Measurements from ENCODE around the gene SMU1.

Gene SMU1

DNA sequence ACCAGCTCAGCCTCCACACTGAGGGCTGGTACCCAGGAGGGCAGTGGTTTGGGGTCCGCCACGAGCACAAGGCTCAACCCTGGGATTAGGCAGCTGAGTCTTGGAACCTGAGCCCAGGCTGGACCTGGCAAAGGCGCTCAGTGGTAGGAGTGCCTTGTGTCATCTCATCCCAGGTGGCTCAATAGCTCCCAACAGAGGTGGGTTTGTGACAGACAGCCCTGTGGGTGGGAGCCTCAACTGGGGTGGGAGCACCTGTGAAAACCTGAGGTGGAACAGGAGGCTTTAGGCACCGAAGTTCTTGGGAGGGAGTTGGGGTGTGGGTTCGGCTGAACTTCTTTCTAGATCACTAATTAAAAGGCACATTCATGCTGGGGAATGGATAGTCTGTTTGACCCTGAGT is 35.2 kb upstream of the SMU1 start:
- TF ChIP-seq TOX (CRISPR knock-in tag; IDR thresholded peaks at IDR 0.05; ENCODE audit: borderline replicate concordance) (no peak), ZNF8 (CRISPR knock-in tag; IDR thresholded peaks at IDR 0.05) (no peak), ZC3H10 (CRISPR knock-in tag; IDR thresholded peaks at IDR 0.05) (no peak), PPARA (CRISPR knock-in tag; IDR thresholded peaks at IDR 0.05; ENCODE audit: borderline replicate concordance) (no peak), RARB (CRISPR knock-in tag; IDR thresholded peaks at IDR 0.05) (no peak), ZFP30 (CRISPR knock-in tag; IDR thresholded peaks at IDR 0.05) (no peak), OSR1 (CRISPR knock-in tag; IDR thresholded peaks at IDR 0.05) (no peak), TCF4 (CRISPR knock-in tag; IDR thresholded peaks at IDR 0.05; ENCODE audit: borderline replicate concordance) (no peak), ZFP3 (CRISPR knock-in tag; IDR thresholded peaks at IDR 0.05) (no peak), SNAI2 (CRISPR knock-in tag; IDR thresholded peaks at IDR 0.05) (no peak), ZNF70 (CRISPR knock-in tag; IDR thresholded peaks at IDR 0.05) (no peak), GLIS3 (CRISPR knock-in tag; IDR thresholded peaks at IDR 0.05) (no peak), ESRRG (CRISPR knock-in tag; IDR thresholded peaks at IDR 0.05) (no peak), ARNTL (CRISPR knock-in tag; IDR thresholded peaks at IDR 0.05; ENCODE audit: borderline replicate concordance, low read depth) (no peak)
- TF ChIP-seq, protein P1, sequence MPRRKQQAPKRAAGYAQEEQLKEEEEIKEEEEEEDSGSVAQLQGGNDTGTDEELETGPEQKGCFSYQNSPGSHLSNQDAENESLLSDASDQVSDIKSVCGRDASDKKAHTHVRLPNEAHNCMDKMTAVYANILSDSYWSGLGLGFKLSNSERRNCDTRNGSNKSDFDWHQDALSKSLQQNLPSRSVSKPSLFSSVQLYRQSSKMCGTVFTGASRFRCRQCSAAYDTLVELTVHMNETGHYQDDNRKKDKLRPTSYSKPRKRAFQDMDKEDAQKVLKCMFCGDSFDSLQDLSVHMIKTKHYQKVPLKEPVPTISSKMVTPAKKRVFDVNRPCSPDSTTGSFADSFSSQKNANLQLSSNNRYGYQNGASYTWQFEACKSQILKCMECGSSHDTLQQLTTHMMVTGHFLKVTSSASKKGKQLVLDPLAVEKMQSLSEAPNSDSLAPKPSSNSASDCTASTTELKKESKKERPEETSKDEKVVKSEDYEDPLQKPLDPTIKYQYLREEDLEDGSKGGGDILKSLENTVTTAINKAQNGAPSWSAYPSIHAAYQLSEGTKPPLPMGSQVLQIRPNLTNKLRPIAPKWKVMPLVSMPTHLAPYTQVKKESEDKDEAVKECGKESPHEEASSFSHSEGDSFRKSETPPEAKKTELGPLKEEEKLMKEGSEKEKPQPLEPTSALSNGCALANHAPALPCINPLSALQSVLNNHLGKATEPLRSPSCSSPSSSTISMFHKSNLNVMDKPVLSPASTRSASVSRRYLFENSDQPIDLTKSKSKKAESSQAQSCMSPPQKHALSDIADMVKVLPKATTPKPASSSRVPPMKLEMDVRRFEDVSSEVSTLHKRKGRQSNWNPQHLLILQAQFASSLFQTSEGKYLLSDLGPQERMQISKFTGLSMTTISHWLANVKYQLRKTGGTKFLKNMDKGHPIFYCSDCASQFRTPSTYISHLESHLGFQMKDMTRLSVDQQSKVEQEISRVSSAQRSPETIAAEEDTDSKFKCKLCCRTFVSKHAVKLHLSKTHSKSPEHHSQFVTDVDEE (CRISPR knock-in tag; IDR thresholded peaks at IDR 0.05), result no peak
- TF ChIP-seq, protein P2, sequence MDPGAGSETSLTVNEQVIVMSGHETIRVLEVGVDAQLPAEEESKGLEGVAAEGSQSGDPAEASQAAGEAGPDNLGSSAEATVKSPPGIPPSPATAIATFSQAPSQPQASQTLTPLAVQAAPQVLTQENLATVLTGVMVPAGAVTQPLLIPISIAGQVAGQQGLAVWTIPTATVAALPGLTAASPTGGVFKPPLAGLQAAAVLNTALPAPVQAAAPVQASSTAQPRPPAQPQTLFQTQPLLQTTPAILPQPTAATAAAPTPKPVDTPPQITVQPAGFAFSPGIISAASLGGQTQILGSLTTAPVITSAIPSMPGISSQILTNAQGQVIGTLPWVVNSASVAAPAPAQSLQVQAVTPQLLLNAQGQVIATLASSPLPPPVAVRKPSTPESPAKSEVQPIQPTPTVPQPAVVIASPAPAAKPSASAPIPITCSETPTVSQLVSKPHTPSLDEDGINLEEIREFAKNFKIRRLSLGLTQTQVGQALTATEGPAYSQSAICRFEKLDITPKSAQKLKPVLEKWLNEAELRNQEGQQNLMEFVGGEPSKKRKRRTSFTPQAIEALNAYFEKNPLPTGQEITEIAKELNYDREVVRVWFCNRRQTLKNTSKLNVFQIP (CRISPR knock-in tag; IDR thresholded peaks at IDR 0.05; ENCODE audit: borderline replicate concordance, low read depth), result no peak
- no peak for ATAC-seq

DNA sequence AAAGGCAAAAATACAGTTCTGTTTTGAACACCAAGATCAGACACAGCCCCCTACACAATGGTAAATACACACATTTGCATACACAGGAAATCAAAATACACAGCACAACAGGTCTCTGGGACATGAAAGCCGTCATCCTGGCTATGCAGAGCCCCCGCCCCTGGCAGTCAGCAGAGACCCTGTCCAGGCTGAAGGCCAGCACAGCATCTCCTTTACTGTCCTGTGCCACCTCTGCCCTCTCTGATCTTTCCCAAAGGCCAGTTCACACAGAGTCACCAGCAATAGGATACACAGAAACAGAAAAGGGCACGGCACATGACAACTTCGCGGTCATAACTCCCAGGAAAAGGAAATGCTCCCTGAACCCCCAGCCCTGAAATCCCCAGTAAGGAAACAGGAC is 34.2 kb upstream of the SMU1 start:
- TF ChIP-seq, protein P2 (CRISPR knock-in tag; IDR thresholded peaks at IDR 0.05; ENCODE audit: borderline replicate concordance, low read depth), result no peak
- TF ChIP-seq, protein P3, sequence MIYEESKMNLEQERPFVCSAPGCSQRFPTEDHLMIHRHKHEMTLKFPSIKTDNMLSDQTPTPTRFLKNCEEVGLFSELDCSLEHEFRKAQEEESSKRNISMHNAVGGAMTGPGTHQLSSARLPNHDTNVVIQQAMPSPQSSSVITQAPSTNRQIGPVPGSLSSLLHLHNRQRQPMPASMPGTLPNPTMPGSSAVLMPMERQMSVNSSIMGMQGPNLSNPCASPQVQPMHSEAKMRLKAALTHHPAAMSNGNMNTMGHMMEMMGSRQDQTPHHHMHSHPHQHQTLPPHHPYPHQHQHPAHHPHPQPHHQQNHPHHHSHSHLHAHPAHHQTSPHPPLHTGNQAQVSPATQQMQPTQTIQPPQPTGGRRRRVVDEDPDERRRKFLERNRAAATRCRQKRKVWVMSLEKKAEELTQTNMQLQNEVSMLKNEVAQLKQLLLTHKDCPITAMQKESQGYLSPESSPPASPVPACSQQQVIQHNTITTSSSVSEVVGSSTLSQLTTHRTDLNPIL (CRISPR knock-in tag; IDR thresholded peaks at IDR 0.05; ENCODE audit: low read depth), result no peak
- TF ChIP-seq, protein P1 (CRISPR knock-in tag; IDR thresholded peaks at IDR 0.05), result no peak
- TF ChIP-seq ZNF8 (CRISPR knock-in tag; IDR thresholded peaks at IDR 0.05) (no peak), ZNF70 (CRISPR knock-in tag; IDR thresholded peaks at IDR 0.05) (no peak), TCF4 (CRISPR knock-in tag; IDR thresholded peaks at IDR 0.05; ENCODE audit: borderline replicate concordance) (no peak)

DNA sequence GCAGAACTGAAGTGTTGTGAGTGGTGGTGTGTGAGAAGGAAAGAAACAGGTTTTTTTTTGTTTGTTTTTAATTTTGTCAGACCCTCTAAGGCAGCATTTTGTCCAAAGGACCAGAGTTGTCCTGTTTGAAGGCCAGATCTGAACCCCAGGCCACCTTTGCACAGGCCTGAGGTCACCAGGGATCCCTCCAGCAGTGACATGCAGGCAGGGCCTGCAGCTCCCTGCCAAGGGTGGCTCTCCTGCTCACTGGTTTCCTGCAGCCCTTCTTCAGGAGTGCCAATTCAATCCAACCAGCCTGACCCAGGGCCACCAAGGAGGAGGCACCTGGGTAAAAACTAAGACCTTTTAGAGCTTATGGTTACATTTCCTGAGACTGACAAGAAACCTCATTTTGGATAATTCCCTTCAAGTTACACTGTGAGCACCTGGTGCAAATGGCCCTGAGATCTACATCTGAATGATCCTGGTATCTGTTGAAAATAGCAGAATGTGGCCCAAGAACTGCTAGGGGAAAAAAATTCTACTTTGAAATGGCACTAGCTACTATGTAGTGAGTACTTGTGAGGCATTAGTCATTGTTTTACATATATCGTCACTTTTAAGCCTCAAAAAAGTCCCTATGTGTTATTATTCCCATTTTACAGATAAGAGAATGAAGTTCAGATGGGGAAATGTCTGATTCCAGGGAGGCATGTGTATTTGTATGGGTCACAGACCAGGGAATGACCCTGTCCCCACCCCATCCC is 33.5 kb upstream of the SMU1 start:
- no peak for ATAC-seq
- TF ChIP-seq, protein P4, sequence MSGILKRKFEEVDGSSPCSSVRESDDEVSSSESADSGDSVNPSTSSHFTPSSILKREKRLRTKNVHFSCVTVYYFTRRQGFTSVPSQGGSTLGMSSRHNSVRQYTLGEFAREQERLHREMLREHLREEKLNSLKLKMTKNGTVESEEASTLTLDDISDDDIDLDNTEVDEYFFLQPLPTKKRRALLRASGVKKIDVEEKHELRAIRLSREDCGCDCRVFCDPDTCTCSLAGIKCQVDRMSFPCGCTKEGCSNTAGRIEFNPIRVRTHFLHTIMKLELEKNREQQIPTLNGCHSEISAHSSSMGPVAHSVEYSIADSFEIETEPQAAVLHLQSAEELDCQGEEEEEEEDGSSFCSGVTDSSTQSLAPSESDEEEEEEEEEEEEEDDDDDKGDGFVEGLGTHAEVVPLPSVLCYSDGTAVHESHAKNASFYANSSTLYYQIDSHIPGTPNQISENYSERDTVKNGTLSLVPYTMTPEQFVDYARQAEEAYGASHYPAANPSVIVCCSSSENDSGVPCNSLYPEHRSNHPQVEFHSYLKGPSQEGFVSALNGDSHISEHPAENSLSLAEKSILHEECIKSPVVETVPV (CRISPR knock-in tag; IDR thresholded peaks at IDR 0.05), result no peak
- TF ChIP-seq ISL1 (CRISPR knock-in tag; IDR thresholded peaks at IDR 0.05) (no peak), TCF4 (CRISPR knock-in tag; IDR thresholded peaks at IDR 0.05; ENCODE audit: borderline replicate concordance) (no peak), ZNF8 (CRISPR knock-in tag; IDR thresholded peaks at IDR 0.05) (no peak), ARNTL (CRISPR knock-in tag; IDR thresholded peaks at IDR 0.05; ENCODE audit: borderline replicate concordance, low read depth) (no peak), TOX (CRISPR knock-in tag; IDR thresholded peaks at IDR 0.05; ENCODE audit: borderline replicate concordance) (no peak), GLIS3 (CRISPR knock-in tag; IDR thresholded peaks at IDR 0.05) (no peak), ZNF565 (CRISPR knock-in tag; conservative IDR thresholded peaks at IDR 0.05; ENCODE audit: low read depth) (no peak), ESRRG (CRISPR knock-in tag; IDR thresholded peaks at IDR 0.05) (no peak)
- TF ChIP-seq, protein P3 (CRISPR knock-in tag; IDR thresholded peaks at IDR 0.05; ENCODE audit: low read depth), result no peak
- TF ChIP-seq, protein P5, sequence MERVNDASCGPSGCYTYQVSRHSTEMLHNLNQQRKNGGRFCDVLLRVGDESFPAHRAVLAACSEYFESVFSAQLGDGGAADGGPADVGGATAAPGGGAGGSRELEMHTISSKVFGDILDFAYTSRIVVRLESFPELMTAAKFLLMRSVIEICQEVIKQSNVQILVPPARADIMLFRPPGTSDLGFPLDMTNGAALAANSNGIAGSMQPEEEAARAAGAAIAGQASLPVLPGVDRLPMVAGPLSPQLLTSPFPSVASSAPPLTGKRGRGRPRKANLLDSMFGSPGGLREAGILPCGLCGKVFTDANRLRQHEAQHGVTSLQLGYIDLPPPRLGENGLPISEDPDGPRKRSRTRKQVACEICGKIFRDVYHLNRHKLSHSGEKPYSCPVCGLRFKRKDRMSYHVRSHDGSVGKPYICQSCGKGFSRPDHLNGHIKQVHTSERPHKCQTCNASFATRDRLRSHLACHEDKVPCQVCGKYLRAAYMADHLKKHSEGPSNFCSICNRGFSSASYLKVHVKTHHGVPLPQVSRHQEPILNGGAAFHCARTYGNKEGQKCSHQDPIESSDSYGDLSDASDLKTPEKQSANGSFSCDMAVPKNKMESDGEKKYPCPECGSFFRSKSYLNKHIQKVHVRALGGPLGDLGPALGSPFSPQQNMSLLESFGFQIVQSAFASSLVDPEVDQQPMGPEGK (CRISPR knock-in tag; IDR thresholded peaks at IDR 0.05; ENCODE audit: borderline replicate concordance), result no peak

More for the DNA sequence above, 34.2 kb upstream of the SMU1 start:
- no peak for ATAC-seq
